Mesothelial cell of epicardium (in vitro differentiated cells): ENCODE results near the gene RAB20. TPM values are rescaled to one million over a fixed set of nuclear protein-coding genes. Genes with fewer than 3 reads are reported as not detected.
"Not testable (repeated sequence)": the region's sequence is repeated elsewhere in the genome, so short reads cannot be mapped to it uniquely, and the experiment has no call there.

Experiments
- DNase-seq, 2 experiments: peaks; one replicate each; pipeline ENCODE4 v3.0.0; 2021; ENCODE audit warnings: low spot score in 2 of 2; ENCODE audit not compliant: unreplicated experiment in 2 of 2
- H3K27ac Mint-ChIP-seq: 2 replicates; pipeline ENCODE4 v1.8.0; 2021; ENCODE audit warnings: mixed read lengths
- H3K27me3 Mint-ChIP-seq: 2 replicates; pipeline ENCODE4 v1.8.0; 2021; ENCODE audit warnings: low read depth, mixed read lengths
- H3K36me3 Mint-ChIP-seq: 2 replicates; pipeline ENCODE4 v1.8.0; 2021; ENCODE audit warnings: mixed read lengths
- H3K4me1 Mint-ChIP-seq: 2 replicates; pipeline ENCODE4 v1.8.0; 2021; ENCODE audit warnings: mixed read lengths
- H3K4me3 Mint-ChIP-seq: 2 replicates; pipeline ENCODE4 v1.8.0; 2021; ENCODE audit warnings: mild to moderate bottlenecking, moderate library complexity, mixed read lengths
- H3K9me3 Mint-ChIP-seq: 2 replicates; pipeline ENCODE4 v1.8.0; 2021; ENCODE audit warnings: mixed read lengths
- CTCF ChIP-seq: fragments of 200-600 bp; sonication (generic); IDR thresholded peaks from one replicate; pipeline ENCODE4 v1.5.0; 2021; ENCODE audit warnings: antibody characterized with exemption; ENCODE audit not compliant: unreplicated experiment
- total RNA-seq: library from RNA; stranded (reverse); gene quantifications from 3 replicates; pipeline ENCODE4 v1.2.1, GENCODE V29; 2021

RAB20 gene
- total RNA-seq, 1 donor from 2014 or later = 8.9 TPM

- H3K9me3 Mint-ChIP-seq = no peaks in the 10 kb centered on the region
- H3K4me1 Mint-ChIP-seq = no peaks in the 10 kb centered on the region
- H3K36me3 Mint-ChIP-seq = peaks cover 48% of the 10 kb centered on the region
- H3K27me3 Mint-ChIP-seq = no peaks in the 10 kb centered on the region
- DNase-seq = no peak
- no peak overlapping the region for H3K4me3 Mint-ChIP-seq
- no peak overlapping the region for H3K27ac Mint-ChIP-seq
- TF ChIP-seq CTCF = no peak
Observed at GRCh38 chr13:110491869-110492678, 69.4 kb downstream of the RAB20 start.

- no peak for DNase-seq
- no peaks in the 10 kb centered on the region for H3K9me3 Mint-ChIP-seq
- peak overlapping the region; percentile 51 for H3K27ac Mint-ChIP-seq
- H3K27me3 Mint-ChIP-seq = no peaks in the 10 kb centered on the region
- H3K4me1 Mint-ChIP-seq = peaks cover 12% of the 10 kb centered on the region
- no peak for TF ChIP-seq CTCF
- H3K36me3 Mint-ChIP-seq = peaks cover 31% of the 10 kb centered on the region
- no peak overlapping the region for H3K4me3 Mint-ChIP-seq
Observed at GRCh38 chr13:110490009-110490770, 71.3 kb downstream of the RAB20 start.

- Mint-ChIP-seq H3K4me1 (peaks cover 12% of the 10 kb centered on the region), H3K36me3 (peaks cover 35% of the 10 kb centered on the region)
- not testable (repeated sequence) for H3K27me3 Mint-ChIP-seq, H3K4me3 Mint-ChIP-seq, H3K27ac Mint-ChIP-seq, H3K9me3 Mint-ChIP-seq, DNase-seq
Observed at GRCh38 chr13:110486880-110487279, 74.6 kb downstream of the RAB20 start.

GRCh38 chr13:110486061-110486715 lies 75.3 kb downstream of the RAB20 start:
- H3K36me3 Mint-ChIP-seq = peaks cover 34% of the 10 kb centered on the region

GRCh38 chr13:110485604-110486003 lies 75.9 kb downstream of the RAB20 start:
- no peak for TF ChIP-seq CTCF
- peaks cover 12% of the 10 kb centered on the region for H3K4me1 Mint-ChIP-seq
- H3K36me3 Mint-ChIP-seq = peaks cover 34% of the 10 kb centered on the region
- H3K27ac Mint-ChIP-seq = peak overlapping the region; percentile 67
- DNase-seq = peak; percentile 55 to 77
- no peaks in the 10 kb centered on the region for H3K9me3 Mint-ChIP-seq
- no peak overlapping the region for H3K4me3 Mint-ChIP-seq
- H3K27me3 Mint-ChIP-seq = no peaks in the 10 kb centered on the region

More at GRCh38 chr13:110486061-110486715, 75.3 kb downstream of the RAB20 start:
- no peak for TF ChIP-seq CTCF
- H3K4me3 Mint-ChIP-seq = no peak overlapping the region
- peak overlapping the region; percentile 67 for H3K27ac Mint-ChIP-seq
- DNase-seq = no peak
- H3K4me1 Mint-ChIP-seq = peaks cover 12% of the 10 kb centered on the region
- no peaks in the 10 kb centered on the region for H3K9me3 Mint-ChIP-seq
- no peaks in the 10 kb centered on the region for H3K27me3 Mint-ChIP-seq
